Measurements from ENCODE around the gene LRMDA.
A peak's percentile ranks its signal among the peaks of the same experiment; 100 is the strongest.

The LRMDA gene

GRCh38 chr10:75950307-75950706 is 518.9 kb downstream of the LRMDA start:
- DNase-seq (ENCODE audit: low read depth, low spot score): no peak

GRCh38 chr10:75950997-75951589 is 519.7 kb downstream of the LRMDA start:
- DNase-seq (ENCODE audit: low read depth, low spot score): no peak

- no peak for DNase-seq (ENCODE audit: low read depth, low spot score)
Observed at GRCh38 chr10:75951627-75952026, 520.2 kb downstream of the LRMDA start.

DNA sequence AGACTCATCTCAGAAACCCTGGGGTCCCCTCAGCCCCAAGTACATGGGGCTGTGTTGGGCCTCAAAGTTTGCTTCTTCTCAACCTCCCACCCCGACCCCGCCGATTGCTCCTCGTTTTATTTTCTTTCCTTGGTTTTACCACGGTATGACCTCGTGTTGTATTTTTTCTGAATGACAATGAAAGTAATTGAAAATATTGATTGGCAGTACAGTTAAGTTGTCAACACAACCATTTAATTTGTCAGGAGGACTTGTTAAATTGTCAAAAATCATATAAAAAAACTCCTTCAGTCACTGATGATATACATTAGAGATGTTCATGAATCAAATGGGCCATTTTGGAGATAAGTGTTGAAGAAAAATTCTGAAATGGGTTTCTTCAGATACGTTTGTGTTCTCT is 520.7 kb downstream of the LRMDA start:
- DNase-seq (ENCODE audit: low read depth, low spot score): no peak

DNA sequence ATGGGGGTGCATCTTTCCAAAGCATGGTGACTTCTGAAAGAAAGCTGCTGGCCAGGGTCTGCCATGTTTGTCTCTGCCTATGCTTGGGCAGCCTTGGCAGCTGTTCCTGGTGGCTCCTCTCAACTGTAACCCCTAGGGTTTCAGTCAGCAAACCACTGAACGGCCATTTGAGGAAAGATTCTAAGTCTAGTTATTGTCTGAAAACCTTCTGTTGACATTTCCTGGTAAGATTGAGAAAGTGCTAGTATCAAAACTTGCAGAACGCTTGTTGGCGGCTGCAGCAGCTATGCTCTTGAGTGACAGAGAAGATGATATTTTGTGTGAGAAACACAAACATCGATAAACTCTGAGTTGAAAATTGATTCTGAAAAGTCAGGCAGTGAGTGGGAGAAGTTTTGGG is 523.1 kb downstream of the LRMDA start:
- no peak for DNase-seq (ENCODE audit: low read depth, low spot score)

- no peak for DNase-seq (ENCODE audit: low read depth, low spot score)
Observed at GRCh38 chr10:75955973-75956502, 524.6 kb downstream of the LRMDA start.

- DNase-seq (ENCODE audit: low read depth, low spot score): no peak
Observed at GRCh38 chr10:75956624-75957023, 525.2 kb downstream of the LRMDA start.

DNA sequence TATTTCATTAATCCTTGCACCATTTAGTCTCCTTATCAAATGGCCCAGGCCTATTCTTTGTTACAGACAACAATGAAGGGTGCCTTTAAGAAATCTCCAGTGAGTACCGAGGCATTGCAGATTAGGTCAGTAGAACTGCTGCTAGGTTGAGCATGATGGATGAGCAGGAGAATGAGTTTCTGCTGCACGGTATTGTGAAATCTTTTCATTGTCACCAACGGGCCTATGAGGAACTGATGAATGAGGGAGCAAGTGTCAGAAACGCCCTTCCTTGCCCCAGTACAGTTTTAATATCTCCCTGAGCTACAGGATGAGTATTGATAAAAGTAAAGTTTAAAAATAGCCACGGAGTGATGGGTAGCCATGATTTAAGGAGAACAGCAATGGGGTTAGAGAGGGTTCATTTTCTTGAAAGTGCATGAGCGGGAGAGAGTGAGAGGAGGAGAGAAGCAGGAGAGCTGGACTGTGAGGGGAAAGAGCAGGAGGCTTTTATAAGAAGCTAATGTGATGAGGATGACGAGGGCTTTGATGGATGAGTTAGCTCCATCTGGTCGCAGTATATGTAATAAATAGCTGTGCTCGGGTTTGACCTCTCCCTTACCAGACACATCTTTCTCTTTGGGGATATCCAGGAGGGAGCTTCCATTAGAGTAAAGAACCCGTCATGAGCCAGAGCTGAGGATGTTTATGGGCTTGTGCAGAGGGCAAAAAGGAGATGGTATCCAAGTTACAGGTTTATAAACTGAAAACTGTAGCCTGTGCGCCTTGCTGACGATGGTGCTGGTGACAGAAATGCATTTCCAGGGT is 526.1 kb downstream of the LRMDA start:
- no peak for DNase-seq (ENCODE audit: low read depth, low spot score)

DNA sequence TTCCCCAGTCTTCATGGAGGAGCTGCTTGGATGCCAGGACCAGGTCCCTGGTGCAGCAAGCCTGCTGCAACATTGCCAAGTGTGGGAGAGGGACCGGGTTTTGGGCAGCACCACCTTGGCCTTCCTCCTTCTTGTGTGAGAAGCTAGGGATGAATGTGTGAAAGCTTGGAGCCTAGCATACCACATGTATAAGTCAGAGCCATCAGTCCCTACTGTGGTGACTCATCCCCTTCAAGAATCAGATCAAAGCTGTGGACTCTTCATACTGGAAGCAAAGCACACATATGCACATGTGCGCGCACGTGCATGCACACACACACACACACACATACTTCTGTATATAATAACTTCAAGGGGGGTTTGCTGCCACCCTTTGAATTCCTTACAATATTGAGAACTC is 527.8 kb downstream of the LRMDA start:
- peak; percentile 85 for DNase-seq (ENCODE audit: low read depth, low spot score)

DNA sequence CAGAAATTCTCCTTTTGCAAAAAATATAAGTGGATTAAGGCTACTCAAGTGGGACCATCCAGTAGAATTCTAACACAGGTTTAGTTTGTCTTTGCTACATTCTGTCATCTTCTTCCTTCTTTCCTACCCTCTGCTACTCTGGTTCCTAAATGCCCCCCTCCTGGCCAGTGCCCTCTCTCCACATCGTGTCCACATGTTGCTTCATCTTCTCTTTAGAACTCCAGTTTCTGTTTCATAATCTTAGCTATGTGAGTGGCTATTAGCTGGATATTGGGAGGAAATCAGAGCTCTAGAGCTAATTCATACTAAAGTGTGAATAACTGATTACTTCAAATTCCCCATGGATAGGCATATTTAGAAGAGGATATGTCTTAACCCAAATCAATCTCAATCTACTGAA is 528.5 kb downstream of the LRMDA start:
- no peak for DNase-seq (ENCODE audit: low read depth, low spot score)

DNA sequence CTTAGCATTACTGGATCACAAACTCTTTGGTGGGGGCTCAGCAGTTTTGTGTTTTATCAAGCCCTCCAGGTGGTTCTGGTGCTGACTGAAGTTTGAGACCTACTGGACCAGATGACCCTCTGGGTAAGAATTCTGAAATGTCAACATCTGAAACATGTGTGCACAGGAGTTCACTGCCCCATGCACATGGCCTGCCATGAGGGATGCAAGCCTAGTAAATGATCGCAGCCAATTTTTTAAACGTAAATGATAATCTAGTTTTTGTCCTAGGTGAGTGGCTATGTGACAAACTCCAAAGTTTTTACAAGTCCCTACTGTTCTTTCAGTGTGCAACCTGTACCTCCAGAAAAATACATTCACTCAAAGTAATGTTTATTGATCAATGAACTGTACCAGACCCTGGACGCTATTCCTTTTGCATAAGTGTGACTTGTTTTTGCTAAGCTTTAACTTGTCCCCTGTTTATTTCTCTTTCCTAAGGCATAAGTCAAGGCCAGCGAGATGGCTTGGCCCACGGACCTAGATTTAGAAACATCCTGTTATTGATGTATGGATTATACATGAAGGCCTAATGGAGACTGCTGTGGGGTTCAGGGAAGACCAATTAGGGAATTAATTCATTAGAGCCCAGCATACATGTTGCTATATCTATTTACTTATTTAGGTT is 531.1 kb downstream of the LRMDA start:
- no peak for DNase-seq (ENCODE audit: low read depth, low spot score)

DNA sequence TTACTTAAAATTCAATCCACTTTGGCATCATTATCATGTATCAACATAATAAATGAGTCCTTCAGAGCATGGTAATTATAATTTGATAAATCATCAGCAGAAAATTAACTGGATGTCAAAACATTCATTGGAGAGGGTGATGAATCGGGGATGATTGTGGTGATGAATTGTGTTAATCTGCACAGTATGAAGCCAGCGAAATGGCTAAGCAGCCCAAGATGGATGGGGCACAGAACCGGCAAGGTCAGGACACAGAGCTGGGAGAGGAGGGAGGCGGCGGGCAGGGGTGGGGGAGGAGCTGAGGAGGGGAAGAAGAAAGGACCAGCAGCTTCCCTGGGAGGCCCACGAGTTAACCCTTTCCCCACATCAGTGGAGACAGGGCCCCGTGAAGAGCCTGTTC is 536.1 kb downstream of the LRMDA start:
- DNase-seq (ENCODE audit: low read depth, low spot score): no peak

DNA sequence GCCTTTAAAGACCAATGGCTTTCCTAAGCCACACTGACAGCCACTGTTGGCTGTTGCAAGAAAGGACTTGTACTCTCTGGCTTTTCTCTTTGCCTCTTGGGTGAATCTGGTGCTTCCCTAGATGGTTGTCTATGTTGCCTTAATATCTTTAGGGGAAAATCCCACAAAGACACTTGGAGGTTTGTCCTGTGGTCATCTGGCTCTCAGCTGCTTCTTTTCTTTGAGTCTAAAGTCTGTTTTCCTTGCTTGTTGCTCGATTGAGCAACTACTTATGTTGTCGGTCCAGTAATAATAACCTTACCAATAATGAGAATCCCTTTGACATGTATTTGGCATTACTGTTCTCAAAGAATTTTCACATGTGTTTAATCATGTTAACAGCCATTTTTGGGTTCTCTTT is 537.6 kb downstream of the LRMDA start:
- no peak for DNase-seq (ENCODE audit: low read depth, low spot score)

DNA sequence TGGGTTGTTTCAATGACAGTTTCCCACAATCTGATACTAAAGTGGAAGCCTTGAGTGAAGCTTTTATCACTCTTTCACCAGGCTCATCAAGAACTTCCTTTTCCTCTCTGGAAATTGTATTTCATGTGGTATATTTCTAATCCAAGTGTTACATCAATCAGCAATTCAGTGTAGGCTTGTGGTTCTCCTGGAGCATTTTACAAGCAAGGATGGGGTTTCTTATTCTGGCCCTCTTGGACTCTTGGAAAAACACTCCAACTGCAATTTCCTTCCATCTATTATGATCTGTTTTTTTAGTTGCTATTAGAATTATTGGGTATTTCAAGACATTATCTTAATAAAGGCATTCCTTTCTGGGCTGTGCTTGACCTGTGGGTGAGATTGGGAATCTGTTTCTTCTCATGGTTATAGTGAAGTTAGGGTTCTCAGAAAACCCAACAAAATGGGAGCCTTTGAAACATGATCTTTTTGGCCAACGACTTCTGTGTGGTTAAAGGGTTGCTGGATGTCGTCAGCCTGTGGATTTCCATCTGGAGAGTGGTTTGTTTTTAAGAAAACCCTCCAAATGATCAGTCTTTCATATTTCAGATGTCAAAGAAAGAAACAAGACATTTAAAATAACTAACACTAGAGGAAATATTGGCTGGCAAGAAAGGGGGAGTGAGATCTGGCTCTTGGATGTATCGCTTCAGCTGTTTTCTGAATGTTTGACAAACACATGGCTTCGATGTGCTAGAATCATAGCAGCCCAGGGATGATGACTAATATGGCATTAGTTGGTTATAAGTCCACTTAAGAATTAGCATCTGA is 540.2 kb downstream of the LRMDA start:
- DNase-seq (ENCODE audit: low read depth, low spot score): peak; percentile 62

DNA sequence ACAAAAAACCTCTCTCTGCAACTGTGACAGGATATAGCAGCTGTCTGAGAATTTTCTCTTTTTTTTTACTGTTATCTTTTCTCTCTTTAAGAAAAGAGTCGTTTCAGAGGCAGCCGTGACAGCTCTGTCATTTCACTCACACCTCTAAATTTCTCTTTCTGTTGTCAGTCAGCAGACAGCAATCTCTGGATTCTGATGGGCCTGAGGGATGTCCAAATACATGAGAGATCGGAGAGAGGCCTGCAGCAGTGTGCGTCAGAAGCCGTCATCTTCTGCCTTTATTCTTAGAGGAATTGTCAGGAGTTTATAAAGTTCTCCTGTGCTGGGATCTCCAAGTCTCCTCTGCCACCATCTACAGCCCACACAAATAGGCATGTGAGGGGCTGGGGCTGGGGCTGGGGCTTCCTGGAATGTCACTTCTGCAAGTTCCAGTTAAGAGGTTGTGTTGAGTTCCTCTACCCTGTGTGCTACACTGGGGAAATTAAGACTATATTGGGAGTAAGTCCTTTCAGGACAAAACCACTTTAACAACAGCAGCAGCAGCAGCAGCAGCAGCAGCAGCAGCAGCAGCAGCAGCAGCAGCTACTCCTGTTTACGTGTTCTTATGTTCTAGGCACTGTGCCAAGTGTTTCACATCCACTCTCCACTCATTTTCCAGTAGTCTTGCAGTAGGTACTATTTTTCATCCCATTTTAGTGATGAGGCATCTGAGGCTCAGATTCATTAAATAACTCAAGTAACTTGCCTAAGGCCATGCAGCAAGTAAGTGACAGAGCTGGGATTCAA is 541.3 kb downstream of the LRMDA start:
- peak; percentile 66 for DNase-seq (ENCODE audit: low read depth, low spot score)

- DNase-seq (ENCODE audit: low read depth, low spot score): no peak
Observed at GRCh38 chr10:75974080-75974479, 542.7 kb downstream of the LRMDA start.

DNA sequence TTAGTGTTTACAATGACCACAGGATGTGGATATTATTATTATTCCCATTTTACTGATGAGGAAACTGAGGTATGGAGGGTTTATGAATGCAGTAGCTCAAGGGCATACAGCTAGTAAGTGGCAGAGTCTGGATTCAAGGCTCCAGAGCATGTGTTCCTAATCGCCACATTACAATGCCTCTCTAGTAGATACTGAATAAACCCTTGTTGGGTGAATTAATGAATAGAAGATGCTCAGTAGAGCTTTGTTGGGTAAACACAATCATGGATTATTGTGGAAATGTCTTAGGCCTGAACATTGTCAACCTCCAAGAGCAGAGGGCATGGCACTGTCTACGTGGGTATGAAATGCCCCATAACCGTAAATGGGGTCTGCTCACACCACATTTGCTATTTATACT is 545.3 kb downstream of the LRMDA start:
- no peak for DNase-seq (ENCODE audit: low read depth, low spot score)

DNA sequence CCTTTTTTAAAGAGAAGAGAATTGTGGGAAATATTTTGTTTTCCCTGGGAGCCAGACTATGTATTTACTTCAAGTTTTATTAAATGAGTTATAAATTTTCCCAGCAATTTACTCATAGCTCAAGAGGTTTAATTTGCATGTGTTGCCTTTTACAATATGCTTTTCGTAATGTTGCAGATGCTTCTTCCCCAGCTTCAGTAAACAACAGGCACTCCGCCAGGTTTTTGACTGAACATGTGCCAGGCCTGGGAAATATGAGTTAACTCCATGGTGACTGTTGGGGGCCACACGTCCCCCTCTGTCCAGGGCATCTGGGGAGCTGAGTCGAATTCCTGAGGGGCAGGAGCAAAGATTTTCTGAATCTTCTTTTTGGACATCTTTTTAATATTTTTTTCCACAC is 545.7 kb downstream of the LRMDA start:
- no peak for DNase-seq (ENCODE audit: low read depth, low spot score)

- DNase-seq (ENCODE audit: low read depth, low spot score): peak; percentile 71
Observed at GRCh38 chr10:75978213-75978612, 546.8 kb downstream of the LRMDA start.

DNA sequence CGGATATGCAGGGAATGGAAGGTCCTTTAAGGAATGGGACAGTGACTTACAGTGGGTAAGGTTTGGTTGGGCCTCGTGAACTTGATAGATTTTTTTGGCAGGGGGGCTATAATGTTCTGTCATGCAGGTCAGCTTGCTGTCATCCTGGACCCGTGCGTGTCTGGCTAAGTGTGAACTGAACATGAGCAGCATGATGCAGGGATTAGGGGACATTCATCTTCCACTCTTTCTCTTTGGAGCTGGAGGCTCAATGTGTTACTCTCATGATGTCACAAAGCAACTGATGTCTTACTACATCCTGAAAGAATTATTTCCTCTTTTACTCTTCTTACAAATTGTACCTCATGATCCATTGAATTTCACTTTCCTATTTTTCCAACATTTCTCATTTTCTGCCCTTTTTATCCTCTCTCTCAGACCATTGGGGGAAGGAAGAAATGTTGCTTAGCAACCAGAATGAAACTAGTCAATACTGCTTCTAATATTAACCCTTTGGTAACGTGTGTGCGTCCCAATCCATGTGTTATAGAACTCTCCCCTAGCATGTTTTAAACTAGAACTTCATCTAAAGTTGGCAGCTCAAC is 549.1 kb downstream of the LRMDA start:
- DNase-seq (ENCODE audit: low read depth, low spot score): no peak

All from astrocyte of the hippocampus (primary cell).